ENCODE results near the gene SLC2A8. TPM values are rescaled to one million over a fixed set of nuclear protein-coding genes. Genes with fewer than 3 reads are reported as not detected.

Gene SLC2A8
- total RNA-seq, 1 experiment from 2014 or later = 16.8 TPM

- POLR2A ChIA-PET = no interaction called here
- DNase-seq (ENCODE audit: low read depth, low spot score) (no peak), ATAC-seq (no peak)
- Histone ChIP-seq H2AFZ (ENCODE audit: low read depth, low read length, poor library complexity, severe bottlenecking) (no peak overlapping the region), H3K27ac (ENCODE audit: low read depth, low read length) (no peak overlapping the region), H3K4me1 (ENCODE audit: control insufficient read depth in 1 of 2, insufficient read depth in 2 of 2, low read length in 2 of 2) (no peaks in the 10 kb centered on the region), H3K9me2 (ENCODE audit: insufficient read depth) (no peaks in the 10 kb centered on the region), H3K9ac (ENCODE audit: low read length) (no peak overlapping the region), H3K79me2 (ENCODE audit: insufficient read depth, low read length) (no peaks in the 10 kb centered on the region), H3K9me3 (ENCODE audit: control insufficient read depth in 1 of 2, insufficient read depth in 1 of 2, low read depth in 1 of 2, low read length in 2 of 2) (no peaks in the 10 kb centered on the region), H3K36me3 (ENCODE audit: control insufficient read depth in 1 of 2, insufficient read depth in 2 of 2, low read length in 2 of 2) (no peaks in the 10 kb centered on the region; a peak in 1 of 4 replicates), H4K20me1 (ENCODE audit: insufficient read depth) (no peaks in the 10 kb centered on the region), H3K4me3 (replicated peaks in 1 of 2; ENCODE audit: low read depth in 1 of 2, low read length in 2 of 2) (no peak overlapping the region), H3K27me3 (ENCODE audit: insufficient read depth, low read length) (no peaks in the 10 kb centered on the region), H3K4me2 (ENCODE audit: low read length) (no peak overlapping the region)
- intact Hi-C loops (cut with micrococcal nuclease) = no loop called here
- CTCF ChIA-PET = no interaction called here
- BruUV-seq (replicated peaks) = no TSS peak
- RAD21 ChIA-PET (ENCODE audit: low non-redundant PET in 1 of 2, low total read pairs in 2 of 2, uncharacterized antibody in 2 of 2, unreplicated experiment in 2 of 2) = no interaction called here
- no peak for TF ChIP-seq EZH2phosphoT487 (IDR thresholded peaks at IDR 0.05; ENCODE audit: borderline replicate concordance)
- no peak for TF ChIP-seq CEBPB (IDR thresholded peaks at IDR 0.05; ENCODE audit: low read depth)
- TF ChIP-seq CBX3 (IDR thresholded peaks at IDR 0.05; ENCODE audit: low read depth) = no peak
- TF ChIP-seq SIN3A (IDR thresholded peaks at IDR 0.05; ENCODE audit: low read depth) = no peak
- TF ChIP-seq ZNF274 (IDR thresholded peaks at IDR 0.05; ENCODE audit: low read depth, low read length) = no peak
- TF ChIP-seq EGR1 (IDR thresholded peaks at IDR 0.05; ENCODE audit: low read depth) = no peak
- TF ChIP-seq POLR2A (IDR thresholded peaks at IDR 0.05; ENCODE audit: borderline replicate concordance, extremely low read depth, insufficient read depth, insufficient read length) = no peak
- no peak for TF ChIP-seq RAD21 (IDR thresholded peaks at IDR 0.05; ENCODE audit: low read depth)
Observed at GRCh38 chr9:127365461-127365860, 31.5 kb upstream of the SLC2A8 start.

GRCh38 chr9:127366594-127366993, 30.4 kb upstream of the SLC2A8 start:
- Histone ChIP-seq H3K36me3 (ENCODE audit: control insufficient read depth in 1 of 2, insufficient read depth in 2 of 2, low read length in 2 of 2) (no peaks in the 10 kb centered on the region; a peak in 1 of 4 replicates), H3K9ac (ENCODE audit: low read length) (no peak overlapping the region), H3K27me3 (ENCODE audit: insufficient read depth, low read length) (no peaks in the 10 kb centered on the region), H3K4me2 (ENCODE audit: low read length) (no peak overlapping the region), H3K4me1 (ENCODE audit: control insufficient read depth in 1 of 2, insufficient read depth in 2 of 2, low read length in 2 of 2) (no peaks in the 10 kb centered on the region), H3K27ac (ENCODE audit: low read depth, low read length) (no peak overlapping the region), H3K4me3 (replicated peaks in 1 of 2; ENCODE audit: low read depth in 1 of 2, low read length in 2 of 2) (no peak overlapping the region), H2AFZ (ENCODE audit: low read depth, low read length, poor library complexity, severe bottlenecking) (no peak overlapping the region), H3K9me3 (ENCODE audit: control insufficient read depth in 1 of 2, insufficient read depth in 1 of 2, low read depth in 1 of 2, low read length in 2 of 2) (no peaks in the 10 kb centered on the region), H3K9me2 (ENCODE audit: insufficient read depth) (no peaks in the 10 kb centered on the region), H3K79me2 (ENCODE audit: insufficient read depth, low read length) (no peaks in the 10 kb centered on the region), H4K20me1 (ENCODE audit: insufficient read depth) (no peaks in the 10 kb centered on the region)
- ATAC-seq (no peak), DNase-seq (ENCODE audit: low read depth, low spot score) (no peak)
- intact Hi-C loops (cut with micrococcal nuclease) = no loop called here
- ChIA-PET RAD21 (ENCODE audit: low non-redundant PET in 1 of 2, low total read pairs in 2 of 2, uncharacterized antibody in 2 of 2, unreplicated experiment in 2 of 2) (no interaction called here), CTCF (no interaction called here), POLR2A (no interaction called here)
- TF ChIP-seq EZH2 (IDR thresholded peaks at IDR 0.05) = no peak
- TF ChIP-seq JUND (IDR thresholded peaks at IDR 0.05) = no peak
- TF ChIP-seq SP1 (IDR thresholded peaks at IDR 0.05; ENCODE audit: low read depth) = no peak
- TF ChIP-seq REST (IDR thresholded peaks at IDR 0.05; ENCODE audit: low read depth) = no peak
- TF ChIP-seq POLR2AphosphoS5 (IDR thresholded peaks at IDR 0.05; ENCODE audit: low read depth, low read length) = no peak
- no peak for TF ChIP-seq CTCF (IDR thresholded peaks at IDR 0.05 in 2 of 3, conservative IDR thresholded peaks at IDR 0.05 in 1 of 3; ENCODE audit: borderline replicate concordance in 1 of 3, insufficient read depth in 1 of 3, low read depth in 2 of 3, low read length in 2 of 3)
- no peak for TF ChIP-seq SIN3A (IDR thresholded peaks at IDR 0.05; ENCODE audit: low read depth)
- TF ChIP-seq SRF (IDR thresholded peaks at IDR 0.05; ENCODE audit: low read depth) = no peak
- TF ChIP-seq ZNF274 (IDR thresholded peaks at IDR 0.05; ENCODE audit: low read depth, low read length) = no peak
- no peak for TF ChIP-seq ZFX (IDR thresholded peaks at IDR 0.05)
- TF ChIP-seq ELF1 (IDR thresholded peaks at IDR 0.05; ENCODE audit: borderline replicate concordance, low read depth) = no peak
- BruUV-seq (replicated peaks) = no TSS peak
